Left lung (tissue), 10 donors: Measurements from ENCODE around the gene CNDP1. TPM values are rescaled to one million over a fixed set of nuclear protein-coding genes. Genes with fewer than 3 reads are reported as not detected.
A peak's percentile ranks its signal among the peaks of the same experiment; 100 is the strongest.

Experiments used
- ATAC-seq: fragments of 200-7000 bp; cut with Tn5 transposase; one replicate; pipeline ENCODE4 v1.9.1; 2020; ENCODE audit warnings: moderate library complexity
- DNase-seq, 4 donors: peaks; one replicate each; pipeline ENCODE4 v3.0.0-alpha.2; 2013 to 2020
- H3K27ac ChIP-seq, 2 donors: fragments of 200-600 bp; sonication (generic) in 1 of 2; one replicate each; pipeline versions ENCODE4 v1.5.0 to v1.8.0; 2020 to 2021
- H3K27me3 ChIP-seq, 2 donors: fragments of 200-600 bp; sonication (generic) in 1 of 2; one replicate each; pipeline versions ENCODE4 v1.5.0 to v1.8.0; 2020 to 2021
- H3K36me3 ChIP-seq, 2 donors: fragments of 200-600 bp; sonication (generic) in 1 of 2; one replicate each; pipeline versions ENCODE4 v1.5.0 to v1.8.0; 2020 to 2021
- H3K4me1 ChIP-seq, 2 donors: fragments of 200-600 bp; one replicate each; pipeline ENCODE4 v1.8.0; 2021
- H3K4me3 ChIP-seq, 2 donors: fragments of 200-600 bp; sonication (generic) in 1 of 2; one replicate each; pipeline versions ENCODE4 v1.5.0 to v1.8.0; 2020 to 2021; ENCODE audit warnings: mild to moderate bottlenecking in 1 of 2
- H3K9me3 ChIP-seq, 2 donors: fragments of 200-600 bp; sonication (generic) in 1 of 2; one replicate each; pipeline versions ENCODE4 v1.5.0 to v1.8.0; 2020 to 2021
- intact Hi-C, 2 donors: fragments of 100-400 bp; cut with DNase I; formaldehyde crosslinking; loops; one replicate each; pipeline versions ENCODE4 v1.11.2 to v1.14.2; 2022
- polyA plus RNA-seq, 6 donors: library from polyadenylated mRNA; unstranded; fragments of 120-200 nt; gene quantifications; one replicate each; pipeline ENCODE4 v1.2.1, GENCODE V29; 2013; ENCODE audit not compliant: insufficient read length in 6 of 6
- total RNA-seq, 2 donors: library from RNA; stranded (reverse); fragmentation: NEBNext Ultra II Directional; extraction: Animal tissue kit (Norgen Biotek cat#: 25700); gene quantifications; one replicate each; pipeline ENCODE4 v1.2.1, GENCODE V29; 2021
- TF ChIP-seq, protein P1 (sequence below), 2 donors: fragments of 200-600 bp; sonication (generic) in 1 of 2; IDR thresholded peaks; one replicate each; pipeline versions ENCODE4 v1.5.0 to v1.8.0; 2021; ENCODE audit warnings: antibody characterized with exemption in 2 of 2
- donor health status: DM: no; HTN: yes; CAD: no.
- donor health status: DM: no; HTN: no; CAD: no.

CNDP1 gene
- total and polyA plus RNA-seq, 8 donors: 0.20 to 0.56 (median 0.37) TPM; not detected in 2

DNA sequence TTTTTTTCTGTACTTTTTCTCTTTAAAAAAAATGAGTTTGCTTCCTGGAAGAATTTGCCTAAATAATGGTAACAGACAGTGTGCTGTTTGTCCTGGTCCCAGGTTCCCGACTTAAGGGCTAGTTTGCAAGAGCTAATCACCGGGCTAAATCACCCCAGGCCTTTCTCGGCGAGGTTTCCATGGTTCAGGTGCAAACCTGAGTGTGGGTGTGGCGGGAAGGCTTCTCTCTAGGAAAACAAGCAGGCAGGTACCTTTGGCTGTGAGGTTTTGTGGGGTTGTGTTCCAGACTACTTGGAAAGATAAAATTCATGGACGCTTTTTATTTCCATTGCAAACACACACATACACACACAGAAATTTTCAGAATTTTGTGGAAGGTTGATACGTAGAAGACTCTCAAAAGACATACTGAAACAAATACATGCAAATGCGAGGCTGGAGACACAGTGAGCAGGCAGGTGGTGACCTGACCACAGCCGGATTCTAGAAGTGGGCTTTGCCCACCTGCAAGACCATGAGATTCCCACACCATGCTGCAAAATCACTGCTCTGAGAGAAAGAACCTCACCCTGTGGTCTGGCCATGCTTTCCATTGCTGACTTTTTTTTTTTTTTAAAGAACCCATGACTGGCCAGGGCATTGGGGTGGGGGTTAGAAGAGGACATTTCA is 815 bp downstream of the CNDP1 start:
- TF ChIP-seq, protein P1, sequence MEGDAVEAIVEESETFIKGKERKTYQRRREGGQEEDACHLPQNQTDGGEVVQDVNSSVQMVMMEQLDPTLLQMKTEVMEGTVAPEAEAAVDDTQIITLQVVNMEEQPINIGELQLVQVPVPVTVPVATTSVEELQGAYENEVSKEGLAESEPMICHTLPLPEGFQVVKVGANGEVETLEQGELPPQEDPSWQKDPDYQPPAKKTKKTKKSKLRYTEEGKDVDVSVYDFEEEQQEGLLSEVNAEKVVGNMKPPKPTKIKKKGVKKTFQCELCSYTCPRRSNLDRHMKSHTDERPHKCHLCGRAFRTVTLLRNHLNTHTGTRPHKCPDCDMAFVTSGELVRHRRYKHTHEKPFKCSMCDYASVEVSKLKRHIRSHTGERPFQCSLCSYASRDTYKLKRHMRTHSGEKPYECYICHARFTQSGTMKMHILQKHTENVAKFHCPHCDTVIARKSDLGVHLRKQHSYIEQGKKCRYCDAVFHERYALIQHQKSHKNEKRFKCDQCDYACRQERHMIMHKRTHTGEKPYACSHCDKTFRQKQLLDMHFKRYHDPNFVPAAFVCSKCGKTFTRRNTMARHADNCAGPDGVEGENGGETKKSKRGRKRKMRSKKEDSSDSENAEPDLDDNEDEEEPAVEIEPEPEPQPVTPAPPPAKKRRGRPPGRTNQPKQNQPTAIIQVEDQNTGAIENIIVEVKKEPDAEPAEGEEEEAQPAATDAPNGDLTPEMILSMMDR (IDR thresholded peaks at IDR 0.05): no peak
- Histone ChIP-seq H3K9me3 (no peaks in the 10 kb centered on the region), H3K27ac (no peak overlapping the region), H3K4me3 (no peak overlapping the region), H3K4me1 (no peaks in the 10 kb centered on the region), H3K36me3 (no peaks in the 10 kb centered on the region), H3K27me3 (no peaks in the 10 kb centered on the region)
- ATAC-seq: no peak
- intact Hi-C loops: no loop called here
- no peak for DNase-seq

DNA sequence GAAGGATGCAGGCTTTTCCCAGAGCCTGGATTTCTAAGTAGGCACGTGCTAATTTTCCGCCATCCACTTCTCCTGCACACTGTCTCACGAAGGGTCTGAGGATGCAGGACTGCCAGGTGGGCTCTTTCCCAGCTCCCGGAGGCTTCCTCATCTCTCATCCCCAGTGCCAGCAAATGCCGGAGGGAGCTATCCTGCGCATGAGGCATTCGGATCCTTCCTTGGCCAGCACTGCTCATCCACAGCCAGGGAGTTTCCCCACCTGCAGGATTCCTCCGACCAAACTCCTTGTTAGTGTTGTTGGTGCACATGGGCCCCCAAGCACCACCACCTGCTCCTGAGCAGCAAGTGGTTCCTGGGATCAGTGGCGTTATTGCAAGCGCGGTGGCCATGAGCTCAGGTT is 5.0 kb downstream of the CNDP1 start:
- DNase-seq: no peak
- intact Hi-C loops: no loop called here
- ATAC-seq: no peak
- no peak overlapping the region for H3K4me3 ChIP-seq
- no peaks in the 10 kb centered on the region for H3K36me3 ChIP-seq
- no peaks in the 10 kb centered on the region for H3K27me3 ChIP-seq
- no peaks in the 10 kb centered on the region for H3K9me3 ChIP-seq
- H3K27ac ChIP-seq: no peak overlapping the region
- no peaks in the 10 kb centered on the region for H3K4me1 ChIP-seq
- TF ChIP-seq, protein P1 (IDR thresholded peaks at IDR 0.05): no peak

DNA sequence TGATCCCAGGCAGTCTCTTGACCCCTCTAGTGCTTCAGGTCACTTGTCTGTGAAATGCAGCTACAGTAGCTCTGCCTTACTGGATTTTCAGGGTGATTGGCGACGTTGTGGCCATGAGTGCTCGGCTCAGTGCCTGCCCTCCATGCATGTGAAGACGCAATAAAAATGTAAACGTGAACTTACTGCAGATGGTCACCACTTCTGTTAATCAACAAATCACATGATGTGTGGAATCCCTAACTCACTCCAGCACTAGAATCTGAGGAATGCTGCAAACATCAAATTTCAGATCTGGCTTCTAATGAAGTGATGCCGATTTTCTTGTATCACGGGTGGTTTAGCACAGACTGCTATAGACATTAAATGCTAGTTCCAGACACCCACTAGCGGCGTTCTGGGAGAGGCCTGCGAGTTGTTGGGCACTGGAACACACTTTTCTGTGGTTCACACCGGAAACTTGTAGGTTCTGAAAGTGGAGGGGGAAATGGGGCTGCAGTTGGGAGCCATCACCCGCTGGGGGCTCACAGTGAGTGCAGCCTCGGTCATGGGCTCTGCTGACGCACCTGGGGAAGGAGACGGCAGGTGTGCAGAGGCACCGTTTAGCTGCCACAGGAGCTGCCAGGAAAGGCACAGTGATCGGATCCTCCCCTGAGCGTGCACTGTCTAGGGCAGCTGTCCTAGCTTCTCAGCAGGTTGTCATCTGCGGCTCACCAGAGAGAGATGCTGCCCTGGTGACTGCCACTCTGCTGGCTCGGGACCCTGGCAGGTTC is 6.5 kb downstream of the CNDP1 start:
- Histone ChIP-seq H3K4me1 (no peaks in the 10 kb centered on the region), H3K9me3 (no peaks in the 10 kb centered on the region), H3K27ac (no peak overlapping the region), H3K27me3 (no peaks in the 10 kb centered on the region), H3K36me3 (no peaks in the 10 kb centered on the region), H3K4me3 (no peak overlapping the region)
- intact Hi-C loops: no loop called here
- DNase-seq: no peak
- TF ChIP-seq, protein P1 (IDR thresholded peaks at IDR 0.05): no peak
- ATAC-seq: no peak

DNA sequence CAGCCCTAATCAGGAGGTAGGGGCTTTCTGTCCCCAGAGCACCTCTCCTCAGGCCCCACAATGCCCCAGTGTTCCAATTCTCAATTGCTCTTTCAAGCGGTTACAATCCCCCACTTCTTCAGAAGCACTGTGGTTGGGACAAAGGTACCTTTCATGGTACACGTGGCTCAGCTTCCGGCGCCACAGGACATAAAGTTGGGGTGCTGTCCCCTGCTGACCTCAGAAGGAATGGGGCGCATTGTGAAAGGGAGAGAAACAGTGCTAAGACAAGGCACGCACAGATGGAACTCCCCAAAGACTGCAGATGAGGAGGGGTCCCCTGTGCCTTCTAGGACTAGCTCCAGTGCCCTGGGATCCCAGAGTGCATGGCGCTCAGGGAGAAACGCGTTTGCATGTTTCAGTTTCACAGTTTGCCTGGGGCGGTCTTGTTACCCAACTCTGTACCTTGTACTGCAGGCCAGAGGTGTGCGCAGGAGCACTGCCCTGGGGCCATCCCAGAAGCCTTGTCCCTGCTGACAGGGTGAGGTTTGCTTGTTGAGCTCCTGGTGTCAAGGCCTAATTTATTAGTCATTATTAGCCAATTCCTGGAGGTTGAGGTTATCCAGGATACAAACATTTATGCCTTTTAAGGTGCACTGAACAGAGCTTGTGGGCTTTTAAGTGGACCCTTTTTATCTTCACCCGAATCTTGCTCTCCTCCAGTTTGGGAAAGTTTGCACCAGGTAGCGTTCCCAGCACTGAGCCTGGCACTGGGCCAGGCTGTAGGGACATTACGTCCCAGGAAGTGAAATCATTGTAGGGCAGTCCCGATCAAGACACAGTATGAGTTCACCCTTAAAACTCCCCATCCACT is 7.6 kb downstream of the CNDP1 start:
- Histone ChIP-seq H3K4me1 (peaks cover 0 to 7% of the 10 kb centered on the region in 2 donors), H3K4me3 (no peak overlapping the region), H3K36me3 (no peaks in the 10 kb centered on the region), H3K27me3 (no peaks in the 10 kb centered on the region), H3K27ac (no peak overlapping the region), H3K9me3 (no peaks in the 10 kb centered on the region)
- peak; percentile 25 for ATAC-seq
- peak in 1 of 4 donors; percentile 34 for DNase-seq
- TF ChIP-seq, protein P1 (IDR thresholded peaks at IDR 0.05): no peak
- intact Hi-C loops: no loop called here

DNA sequence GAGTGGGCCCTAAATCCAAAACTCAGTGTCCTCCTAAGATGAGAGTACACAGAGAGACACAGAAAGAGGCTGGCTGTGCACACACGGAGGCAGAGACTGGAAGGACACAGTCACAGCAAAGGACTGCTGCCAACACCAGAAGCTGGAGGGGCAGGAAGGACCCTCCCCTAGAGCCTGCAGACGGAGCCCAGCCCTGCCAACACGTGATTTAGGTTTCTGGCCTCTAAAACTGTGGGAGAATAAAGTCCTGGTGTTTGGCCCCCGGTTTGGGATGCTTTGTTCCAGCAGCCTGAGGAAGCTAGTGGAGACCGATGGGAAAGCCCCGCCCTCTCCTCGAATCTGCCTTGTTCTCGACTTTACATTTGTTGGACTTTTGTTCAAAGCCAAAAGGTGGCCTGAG is 10.6 kb downstream of the CNDP1 start:
- intact Hi-C loops: no loop called here
- H3K4me3 ChIP-seq: no peak overlapping the region
- H3K27ac ChIP-seq: no peak overlapping the region
- TF ChIP-seq, protein P1 (IDR thresholded peaks at IDR 0.05): no peak
- ATAC-seq (no peak), DNase-seq (no peak)
- no peaks in the 10 kb centered on the region for H3K27me3 ChIP-seq
- H3K9me3 ChIP-seq: peaks cover 0 to 14% of the 10 kb centered on the region in 2 donors
- no peaks in the 10 kb centered on the region for H3K36me3 ChIP-seq
- peaks cover 0 to 12% of the 10 kb centered on the region in 2 donors for H3K4me1 ChIP-seq
